NCI-H2107 (cell line): ENCODE data around the gene KHK.

Experiments used
- DNase-seq: peaks from one replicate; lab custom pipeline; 2025; lab: John Stamatoyannopoulos, UW

The KHK gene

DNA sequence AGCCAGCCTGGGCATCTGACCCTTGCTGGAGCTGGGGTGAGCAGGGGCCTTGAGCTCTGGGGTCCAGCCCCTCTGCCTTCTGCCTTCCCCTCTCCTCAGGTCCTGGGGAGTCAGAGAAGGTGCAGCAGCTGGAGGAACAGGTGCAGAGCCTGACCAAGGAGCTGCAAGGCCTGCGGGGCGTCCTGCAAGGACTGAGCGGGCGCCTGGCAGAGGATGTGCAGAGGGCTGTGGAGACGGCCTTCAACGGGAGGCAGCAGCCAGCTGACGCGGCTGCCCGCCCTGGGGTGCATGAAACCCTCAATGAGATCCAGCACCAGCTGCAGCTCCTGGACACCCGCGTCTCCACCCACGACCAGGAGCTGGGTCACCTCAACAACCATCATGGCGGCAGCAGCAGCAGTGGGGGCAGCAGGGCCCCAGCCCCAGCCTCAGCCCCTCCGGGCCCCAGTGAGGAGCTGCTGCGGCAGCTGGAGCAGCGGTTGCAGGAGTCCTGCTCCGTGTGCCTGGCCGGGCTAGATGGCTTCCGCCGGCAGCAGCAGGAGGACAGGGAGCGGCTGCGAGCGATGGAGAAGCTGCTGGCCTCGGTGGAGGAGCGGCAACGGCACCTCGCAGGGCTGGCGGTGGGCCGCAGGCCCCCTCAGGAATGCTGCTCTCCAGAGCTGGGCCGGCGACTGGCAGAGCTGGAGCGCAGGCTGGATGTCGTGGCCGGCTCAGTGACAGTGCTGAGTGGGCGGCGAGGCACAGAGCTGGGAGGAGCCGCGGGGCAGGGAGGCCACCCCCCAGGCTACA is 4.4 kb upstream of the KHK start:
- no peak for DNase-seq

GRCh38 chr2:27082773-27083409 is 3.7 kb upstream of the KHK start:
- DNase-seq, result no peak

DNA sequence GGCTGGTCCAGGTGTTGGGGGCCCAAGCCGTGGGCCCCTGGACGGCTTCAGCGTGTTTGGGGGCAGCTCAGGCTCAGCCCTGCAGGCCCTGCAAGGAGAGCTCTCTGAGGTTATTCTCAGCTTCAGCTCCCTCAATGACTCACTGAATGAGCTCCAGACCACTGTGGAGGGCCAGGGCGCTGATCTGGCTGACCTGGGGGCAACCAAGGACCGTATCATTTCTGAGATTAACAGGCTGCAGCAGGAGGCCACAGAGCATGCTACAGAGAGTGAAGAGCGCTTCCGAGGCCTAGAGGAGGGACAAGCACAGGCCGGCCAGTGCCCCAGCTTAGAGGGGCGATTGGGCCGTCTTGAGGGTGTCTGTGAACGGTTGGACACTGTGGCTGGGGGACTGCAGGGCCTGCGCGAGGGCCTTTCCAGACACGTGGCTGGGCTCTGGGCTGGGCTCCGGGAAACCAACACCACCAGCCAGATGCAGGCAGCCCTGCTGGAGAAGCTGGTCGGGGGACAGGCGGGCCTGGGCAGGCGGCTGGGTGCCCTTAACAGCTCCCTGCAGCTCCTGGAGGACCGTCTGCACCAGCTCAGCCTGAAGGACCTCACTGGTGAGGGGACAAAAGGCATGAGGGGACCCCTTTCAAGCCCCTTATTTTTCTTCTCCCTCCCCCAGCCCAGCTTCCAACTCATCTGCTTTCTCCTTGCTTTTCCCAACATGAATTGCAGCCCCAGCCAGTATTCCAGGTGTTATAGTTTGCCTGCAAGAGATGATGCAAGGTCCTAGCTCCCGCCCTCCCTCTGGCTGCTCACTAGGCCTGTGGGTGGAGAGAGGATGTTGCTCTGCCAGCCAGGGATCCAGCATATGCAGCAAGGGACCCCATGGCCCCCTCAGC is 2.9 kb upstream of the KHK start:
- DNase-seq, result no peak

DNA sequence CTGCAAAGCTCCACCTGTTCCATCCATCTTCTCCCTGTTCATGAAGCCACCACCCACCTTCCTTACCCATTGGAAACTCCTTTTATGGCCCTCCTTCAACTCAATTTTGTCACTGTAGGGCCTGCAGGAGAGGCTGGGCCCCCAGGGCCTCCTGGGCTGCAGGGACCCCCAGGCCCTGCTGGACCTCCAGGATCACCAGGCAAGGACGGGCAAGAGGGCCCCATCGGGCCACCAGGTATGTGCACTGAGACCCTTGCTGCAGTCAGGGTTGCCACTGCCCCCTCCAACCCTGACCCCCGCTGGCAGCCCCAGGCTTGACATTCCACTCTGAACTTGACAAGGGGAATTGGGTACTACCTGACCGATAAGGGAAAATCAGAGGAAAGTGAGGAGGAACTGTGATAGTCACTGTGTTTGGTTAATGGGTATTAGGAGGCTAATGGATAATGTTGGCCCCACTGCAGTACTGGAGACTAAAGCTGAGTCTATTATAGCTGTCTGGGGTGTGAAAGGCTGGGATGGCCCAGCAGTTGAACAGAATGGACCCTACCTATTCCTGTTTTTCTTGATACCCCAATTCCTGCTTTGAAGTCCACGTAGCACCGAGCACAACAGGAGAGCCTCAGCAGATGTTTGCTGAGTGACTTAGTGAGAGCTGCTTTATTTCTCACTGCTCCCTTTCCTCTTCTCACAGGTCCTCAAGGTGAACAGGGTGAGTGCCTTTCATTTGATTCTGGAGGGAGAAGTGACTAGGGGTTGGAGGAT is 2.1 kb upstream of the KHK start:
- no peak for DNase-seq

DNA sequence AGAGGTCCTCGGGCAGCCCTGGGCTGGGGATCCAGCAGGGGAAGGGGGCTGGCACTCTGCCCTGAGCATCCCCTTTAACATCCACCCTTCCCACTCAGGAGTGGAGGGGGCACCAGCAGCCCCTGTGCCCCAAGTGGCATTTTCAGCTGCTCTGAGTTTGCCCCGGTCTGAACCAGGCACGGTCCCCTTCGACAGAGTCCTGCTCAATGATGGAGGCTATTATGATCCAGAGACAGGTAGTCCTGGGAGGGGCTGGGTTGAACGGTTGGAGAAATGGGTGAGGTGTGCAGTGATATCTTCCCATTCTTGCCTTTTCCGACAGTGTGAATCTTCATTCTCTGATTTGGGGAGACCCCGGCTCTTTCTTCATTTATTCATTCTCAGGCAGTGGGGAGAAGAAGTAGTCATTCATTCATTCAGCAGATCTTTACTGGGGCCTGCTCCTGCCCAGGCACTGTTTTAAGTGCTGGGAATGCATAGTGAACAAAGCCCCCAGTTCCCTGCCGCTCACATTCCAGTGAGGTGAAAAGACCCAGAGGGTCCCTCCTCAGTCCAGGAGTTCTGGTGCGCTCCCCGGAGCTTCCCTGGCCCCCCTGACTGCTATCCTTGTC is 1.4 kb upstream of the KHK start:
- no peak for DNase-seq

GRCh38 chr2:27085673-27086089 is 891 bp upstream of the KHK start:
- no peak for DNase-seq

- DNase-seq, result peak; percentile 82
These were observed 365 bp upstream of the KHK start for GRCh38 chr2:27086090-27086723.

DNA sequence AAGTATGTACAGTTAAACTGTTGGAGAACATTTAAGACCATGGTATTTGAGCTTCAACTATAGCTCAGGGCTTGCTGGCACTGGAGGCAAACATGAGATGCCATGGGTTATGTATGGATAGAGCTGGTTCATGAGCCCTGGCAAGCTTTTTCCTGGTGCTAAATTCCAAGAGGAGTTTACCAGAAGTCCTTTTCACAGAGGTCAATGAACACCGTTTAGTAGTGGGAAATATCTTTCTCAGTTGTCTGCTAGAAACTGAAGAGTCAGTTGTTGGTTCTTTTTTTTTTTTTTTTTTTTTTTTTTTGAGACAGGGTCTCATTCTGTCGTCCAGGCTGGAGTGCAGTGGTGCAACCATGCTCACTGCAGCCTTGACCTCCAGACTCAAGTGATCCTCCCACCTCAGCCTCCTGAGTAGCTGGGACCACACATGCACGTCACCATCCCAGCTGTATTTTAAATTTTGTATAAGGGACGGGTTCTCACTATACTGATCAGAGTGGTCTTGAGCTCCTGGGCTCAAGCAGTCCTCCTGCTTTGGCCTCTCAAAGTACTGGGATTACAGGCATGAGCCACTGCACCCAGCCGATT is 1.3 kb downstream of the KHK start:
- no peak for DNase-seq

GRCh38 chr2:27088634-27089033 is 2.1 kb downstream of the KHK start:
- no peak for DNase-seq

GRCh38 chr2:27089111-27089954 is 2.8 kb downstream of the KHK start:
- no peak for DNase-seq

DNA sequence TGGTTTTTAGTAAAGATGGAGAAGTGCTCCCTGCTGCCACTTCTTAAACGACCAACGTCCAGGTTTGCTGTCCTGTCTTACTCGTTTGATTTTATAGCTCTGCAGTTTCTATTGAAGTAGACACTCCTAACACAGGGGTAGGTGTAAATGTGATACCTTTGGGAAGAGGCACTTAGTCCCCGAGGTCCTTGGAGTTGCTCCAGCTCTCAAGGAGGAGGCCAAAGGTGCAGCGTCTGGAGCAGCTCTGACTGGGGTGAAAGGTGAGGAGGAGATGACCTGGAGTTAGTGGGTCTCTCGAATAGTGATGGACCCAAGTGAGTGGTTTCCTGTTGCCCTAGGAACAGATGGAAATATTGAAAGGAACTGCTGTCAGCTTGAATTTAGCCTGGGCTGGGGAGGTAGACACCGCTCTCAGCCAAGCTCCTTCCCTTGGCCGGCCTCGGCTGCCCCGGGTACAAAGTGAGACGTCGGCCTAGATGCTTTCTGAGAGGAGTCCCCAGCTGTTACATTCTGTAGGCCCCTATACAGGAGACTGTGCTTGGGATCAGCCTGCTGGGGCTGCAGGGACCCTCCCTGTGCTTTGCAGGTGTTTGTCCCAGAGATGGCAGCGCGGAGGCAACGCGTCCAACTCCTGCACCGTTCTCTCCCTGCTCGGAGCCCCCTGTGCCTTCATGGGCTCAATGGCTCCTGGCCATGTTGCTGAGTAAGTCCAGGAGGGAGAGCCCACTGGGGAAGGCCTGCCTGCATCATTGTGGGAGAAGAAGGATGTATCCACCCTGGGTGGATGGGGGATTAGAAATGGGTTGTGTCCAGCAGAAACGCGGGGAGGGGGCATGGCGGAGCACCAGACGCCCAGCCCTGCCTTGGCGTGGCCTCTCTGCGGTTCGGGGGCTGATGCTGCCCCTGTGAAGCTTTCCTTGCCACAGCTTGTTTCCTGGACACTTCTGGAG is 5.4 kb downstream of the KHK start:
- DNase-seq, result no peak

- no peak for DNase-seq
These were observed 6.3 kb downstream of the KHK start for GRCh38 chr2:27092696-27093429.

GRCh38 chr2:27093430-27094352 is 7.1 kb downstream of the KHK start:
- DNase-seq, result no peak

DNA sequence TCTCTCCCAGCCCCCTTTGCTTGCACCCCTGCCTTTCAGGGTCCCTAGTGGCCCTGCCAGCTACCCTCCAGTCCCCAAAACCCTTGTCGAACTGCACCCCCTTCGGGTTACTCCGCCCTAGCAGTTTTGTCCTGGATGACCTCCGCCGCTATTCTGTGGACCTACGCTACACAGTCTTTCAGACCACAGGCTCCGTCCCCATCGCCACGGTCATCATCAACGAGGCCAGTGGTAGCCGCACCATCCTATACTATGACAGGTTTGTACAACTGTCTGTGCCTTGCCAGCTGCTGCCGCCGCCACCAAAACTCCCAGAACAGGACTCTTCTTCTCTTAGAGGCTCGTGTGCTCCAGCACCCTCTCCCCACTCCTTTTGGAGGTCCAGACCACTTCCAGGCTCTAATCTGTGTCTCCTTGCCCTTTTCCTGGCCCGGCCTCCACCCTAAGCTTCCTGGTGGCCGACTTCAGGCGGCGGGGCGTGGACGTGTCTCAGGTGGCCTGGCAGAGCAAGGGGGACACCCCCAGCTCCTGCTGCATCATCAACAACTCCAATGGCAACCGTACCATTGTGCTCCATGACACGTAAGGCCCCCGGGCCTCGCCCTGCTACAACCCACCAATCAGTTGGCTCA is 7.9 kb downstream of the KHK start:
- DNase-seq, result no peak

DNA sequence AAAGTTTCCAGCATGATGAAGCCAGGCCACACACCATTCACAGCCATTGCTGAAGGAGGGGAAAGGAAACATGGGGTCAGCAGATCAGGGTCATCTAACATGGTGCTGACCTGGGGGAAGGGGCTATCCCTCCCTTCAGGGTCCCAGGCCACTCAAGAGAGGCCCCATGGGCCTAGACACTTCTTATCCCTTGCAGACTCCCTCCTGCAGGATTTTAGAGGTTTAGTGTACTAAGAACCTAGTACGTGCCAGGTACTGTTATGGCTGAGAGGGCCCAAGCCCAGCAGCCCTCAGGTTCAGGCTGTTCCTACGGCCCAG is 8.8 kb downstream of the KHK start:
- no peak for DNase-seq
